GM12892 (cell line): ENCODE measurements around the gene ATP5PO.

Experiments used
- DNase-seq: peaks from one replicate; pipeline ENCODE4 v3.0.0; 2011; ENCODE audit not compliant: insufficient read length
- FAIRE-seq: peaks from 2 replicates; lab custom pipeline; 2011; peaks lifted over from hg19 to GRCh38; lab: Jason Lieb, UNC
- POLR2A ChIP-seq: IDR thresholded peaks from 2 replicates; pipeline ENCODE4 v1.6.1; 2011; ENCODE audit warnings: low read depth, low read length, control low read depth
- POLR2AphosphoS5 ChIP-seq: IDR thresholded peaks from 2 replicates; pipeline ENCODE4 v1.6.1; 2011; ENCODE audit warnings: low read depth, low read length, control low read depth
- TAF1 ChIP-seq: IDR thresholded peaks from 2 replicates; pipeline ENCODE4 v1.6.1; 2011; ENCODE audit warnings: low read depth, mild to moderate bottlenecking, control low read depth, low read length, borderline replicate concordance

Gene ATP5PO

GRCh38 chr21:33894736-33895288 lies 20.8 kb downstream of the ATP5PO start:
- DNase-seq (peak; percentile 32), FAIRE-seq (no peak)
- TF ChIP-seq POLR2A = no peak
- TF ChIP-seq POLR2AphosphoS5 = no peak
- no peak for TF ChIP-seq TAF1

- no peak for DNase-seq
- TF ChIP-seq TAF1 = no peak
- TF ChIP-seq POLR2A = no peak
- TF ChIP-seq POLR2AphosphoS5 = no peak
- FAIRE-seq = no peak
Measured at GRCh38 chr21:33893917-33894316, 21.7 kb downstream of the ATP5PO start.

- TF ChIP-seq POLR2AphosphoS5 = no peak
- no peak for TF ChIP-seq TAF1
- TF ChIP-seq POLR2A = no peak
- FAIRE-seq = no peak
- no peak for DNase-seq
Measured at GRCh38 chr21:33892853-33893252, 22.8 kb downstream of the ATP5PO start.

GRCh38 chr21:33890187-33890586 lies 25.4 kb downstream of the ATP5PO start:
- FAIRE-seq (no peak), DNase-seq (no peak)
- TF ChIP-seq POLR2A (no peak), POLR2AphosphoS5 (no peak), TAF1 (no peak)

- TF ChIP-seq POLR2A (no peak), POLR2AphosphoS5 (no peak), TAF1 (no peak)
- no peak for DNase-seq
- no peak for FAIRE-seq
Measured at GRCh38 chr21:33886321-33886720, 29.3 kb downstream of the ATP5PO start.

- FAIRE-seq (no peak), DNase-seq (no peak)
- TF ChIP-seq POLR2AphosphoS5 (no peak), TAF1 (no peak), POLR2A (no peak)
Measured at GRCh38 chr21:33885172-33885514, 30.5 kb downstream of the ATP5PO start.

- TF ChIP-seq TAF1 = no peak
- no peak for TF ChIP-seq POLR2A
- TF ChIP-seq POLR2AphosphoS5 = no peak
- DNase-seq (no peak), FAIRE-seq (no peak)
Measured at GRCh38 chr21:33884376-33885171, 31.0 kb downstream of the ATP5PO start.

GRCh38 chr21:33883118-33883517 lies 32.5 kb downstream of the ATP5PO start:
- no peak for FAIRE-seq
- no peak for TF ChIP-seq POLR2A
- no peak for TF ChIP-seq TAF1
- TF ChIP-seq POLR2AphosphoS5 = no peak
- DNase-seq = no peak

GRCh38 chr21:33881689-33882440 lies 33.7 kb downstream of the ATP5PO start:
- no peak for FAIRE-seq
- TF ChIP-seq POLR2AphosphoS5 (no peak), TAF1 (no peak), POLR2A (no peak)
- no peak for DNase-seq

GRCh38 chr21:33880626-33881025 lies 35.0 kb downstream of the ATP5PO start:
- TF ChIP-seq POLR2AphosphoS5 (no peak), TAF1 (no peak), POLR2A (no peak)
- FAIRE-seq = no peak
- DNase-seq = no peak

- no peak for TF ChIP-seq TAF1
- TF ChIP-seq POLR2A = no peak
- no peak for TF ChIP-seq POLR2AphosphoS5
- no peak for FAIRE-seq
- DNase-seq = no peak
Measured at GRCh38 chr21:33878824-33879223, 36.8 kb downstream of the ATP5PO start.
